ENCODE data around the gene COL4A4.

The COL4A4 gene

DNA sequence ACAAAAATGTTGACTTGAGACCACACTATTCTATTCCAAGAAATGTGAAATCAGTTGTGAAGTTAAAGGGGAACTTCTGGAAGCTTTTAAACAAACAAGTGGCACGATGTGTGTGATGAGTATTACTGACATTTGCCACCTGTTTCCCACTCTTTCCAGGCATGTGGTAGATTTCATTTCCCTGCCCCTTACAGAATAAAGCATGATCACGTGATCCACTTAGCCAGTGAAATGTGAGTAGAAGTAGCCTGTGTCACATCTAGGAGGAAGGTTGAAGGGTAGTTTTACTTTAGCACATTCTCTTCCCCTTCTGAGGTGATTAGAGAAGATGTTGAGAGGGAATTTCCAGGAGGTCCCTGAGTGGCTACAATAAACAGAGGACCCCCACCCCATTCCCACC, 3.8 kb downstream of the COL4A4 start:
- DNase-seq = no peak

DNA sequence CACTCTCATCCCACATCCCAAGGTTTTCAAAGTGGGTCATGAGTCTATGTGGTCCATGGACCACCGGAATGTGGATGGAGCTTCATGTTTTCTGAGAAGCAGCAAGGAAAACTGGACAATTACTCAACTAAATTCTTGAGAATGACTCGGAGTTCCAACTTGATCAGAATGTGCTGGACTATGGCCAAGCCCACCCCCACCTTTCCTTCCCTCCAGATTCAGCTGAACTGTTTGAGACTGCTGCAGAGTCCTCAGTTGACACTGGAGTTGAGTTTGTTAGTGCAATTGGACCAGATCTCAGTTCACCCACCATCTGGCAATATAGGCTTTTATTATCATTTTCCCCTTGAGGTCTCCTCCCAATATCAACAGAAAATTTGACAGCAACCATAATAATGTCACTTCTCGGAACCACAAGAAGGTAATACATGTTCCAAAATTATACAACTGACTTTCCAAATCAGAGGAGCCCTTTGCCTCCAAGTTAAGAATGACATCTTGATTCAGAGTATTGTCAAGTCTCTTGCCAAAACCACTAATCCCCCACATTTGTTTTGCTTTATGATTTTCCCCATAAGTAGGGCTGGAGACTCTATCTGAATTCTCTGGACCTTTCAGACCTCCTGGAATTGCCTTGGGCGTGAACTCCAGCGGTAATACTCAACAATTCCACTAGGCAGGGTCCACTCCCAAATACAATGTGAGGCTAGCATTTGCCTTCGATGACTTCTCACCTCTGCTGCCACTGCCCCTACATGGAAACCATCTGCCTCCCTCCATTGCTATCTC, 8.8 kb downstream of the COL4A4 start:
- DNase-seq = no peak

GRCh38 chr2:227153758-227154486, 10.1 kb downstream of the COL4A4 start:
- no peak for DNase-seq

GRCh38 chr2:227153307-227153706, 10.7 kb downstream of the COL4A4 start:
- no peak for DNase-seq

DNA sequence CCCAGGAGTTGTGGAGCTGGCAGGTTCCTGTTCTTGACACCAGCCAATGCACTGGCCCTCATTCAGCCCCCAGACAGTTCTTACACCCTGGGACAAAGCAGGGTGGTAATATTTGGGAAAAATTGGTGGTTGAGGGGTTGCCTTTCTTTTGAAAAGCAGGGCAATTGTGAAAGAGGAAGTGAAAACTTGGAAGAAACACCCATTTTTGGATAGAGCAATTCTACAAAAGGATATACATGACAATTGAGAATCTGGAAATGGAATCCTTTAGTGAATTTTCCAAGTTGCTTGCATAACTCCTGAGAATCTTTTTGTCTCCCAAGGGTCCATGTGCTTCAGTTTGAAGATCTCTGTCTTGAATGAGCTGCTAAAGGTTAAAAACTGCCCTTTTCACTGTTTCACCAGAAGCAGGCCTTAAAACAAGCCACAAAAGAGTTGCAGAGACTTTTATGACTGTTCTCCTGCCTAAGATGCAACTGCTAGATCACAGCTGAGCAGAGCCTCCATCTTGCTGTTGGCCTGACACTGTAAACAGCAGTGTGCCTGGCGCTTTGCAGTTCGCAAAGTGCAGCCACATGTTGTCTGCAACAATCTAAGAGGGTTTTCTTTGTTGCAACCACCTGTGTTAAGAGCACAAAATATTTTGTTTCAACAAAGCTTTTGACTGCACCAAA, 11.8 kb downstream of the COL4A4 start:
- no peak for DNase-seq

DNA sequence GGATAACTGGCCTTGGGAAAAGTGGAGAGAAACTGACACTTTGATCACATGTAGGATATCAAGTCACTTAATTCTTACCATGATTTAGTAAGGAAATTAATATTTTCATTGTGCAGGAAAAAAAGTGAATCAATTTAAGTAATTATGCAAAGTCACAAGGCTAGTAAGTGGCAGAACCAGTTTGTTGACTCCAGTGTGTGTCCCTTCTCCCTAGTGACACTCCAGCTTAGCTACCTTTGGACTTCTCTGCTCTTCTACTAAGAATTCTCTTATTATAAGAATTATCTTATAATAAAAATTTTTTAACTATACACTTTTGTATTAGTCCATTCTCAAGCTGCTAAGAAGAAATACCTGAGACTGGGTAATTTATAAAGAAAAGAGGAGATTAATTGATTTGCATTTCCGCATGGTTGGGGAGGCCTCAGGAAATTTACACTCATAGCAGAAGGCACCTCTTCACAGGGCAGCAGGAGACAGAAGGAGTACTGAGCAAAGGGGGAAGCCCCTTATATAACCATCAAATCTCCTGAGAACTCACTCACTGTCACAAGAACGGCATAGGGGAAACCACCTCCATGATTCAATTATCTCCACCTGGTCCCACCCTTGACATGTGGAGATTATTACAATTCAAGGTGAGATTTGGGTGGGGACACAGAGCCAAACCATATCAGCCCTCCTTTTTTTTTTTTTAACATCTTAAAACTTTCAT, 13.6 kb downstream of the COL4A4 start:
- no peak for DNase-seq

- DNase-seq = no peak
Measured at GRCh38 chr2:227148106-227148505, 15.9 kb downstream of the COL4A4 start.

DNA sequence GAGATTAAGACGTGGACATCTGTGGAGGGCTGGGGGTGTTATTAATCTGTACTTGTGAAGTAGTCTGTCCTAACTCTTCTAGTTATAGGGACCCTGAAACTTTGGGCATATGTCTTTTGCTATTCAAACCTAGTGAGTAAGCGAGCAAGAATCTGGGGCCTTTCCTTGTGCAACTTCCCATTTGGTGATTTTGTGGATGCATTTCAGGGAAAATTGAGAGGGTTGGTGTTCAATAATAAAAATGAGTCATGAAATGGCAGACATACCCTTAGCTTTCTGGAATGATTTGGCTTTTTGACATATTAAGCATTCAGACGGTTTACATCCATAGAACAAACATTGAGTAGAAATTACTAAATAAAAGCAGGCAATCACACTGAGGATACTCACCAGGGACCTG, 17.0 kb downstream of the COL4A4 start:
- no peak for DNase-seq

- no peak for DNase-seq
Measured at GRCh38 chr2:227146456-227146855, 17.5 kb downstream of the COL4A4 start.

- DNase-seq = no peak
Measured at GRCh38 chr2:227143895-227144294, 20.1 kb downstream of the COL4A4 start.

- DNase-seq = no peak
Measured at GRCh38 chr2:227141301-227141700, 22.7 kb downstream of the COL4A4 start.

DNA sequence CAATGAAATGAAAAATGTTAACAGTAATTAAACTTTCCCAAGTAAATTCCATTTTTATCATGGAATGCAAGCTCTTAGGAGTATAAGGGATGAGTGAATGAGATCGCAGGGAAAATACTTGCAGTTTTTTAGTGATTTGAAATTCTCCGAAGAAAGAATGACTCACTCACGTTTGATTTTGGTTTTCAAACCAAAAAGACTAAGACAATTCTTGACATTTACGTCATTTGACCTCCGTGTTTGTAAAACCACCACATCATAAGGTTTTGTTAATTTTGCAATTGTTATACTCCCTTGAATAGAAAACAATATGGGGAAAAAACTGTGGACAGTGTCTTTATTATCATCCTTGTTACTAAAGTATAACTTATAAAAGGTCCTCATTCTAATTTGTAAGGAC, 29.4 kb downstream of the COL4A4 start:
- DNase-seq = no peak

GRCh38 chr2:227132986-227133385, 31.0 kb downstream of the COL4A4 start:
- no peak for DNase-seq

DNA sequence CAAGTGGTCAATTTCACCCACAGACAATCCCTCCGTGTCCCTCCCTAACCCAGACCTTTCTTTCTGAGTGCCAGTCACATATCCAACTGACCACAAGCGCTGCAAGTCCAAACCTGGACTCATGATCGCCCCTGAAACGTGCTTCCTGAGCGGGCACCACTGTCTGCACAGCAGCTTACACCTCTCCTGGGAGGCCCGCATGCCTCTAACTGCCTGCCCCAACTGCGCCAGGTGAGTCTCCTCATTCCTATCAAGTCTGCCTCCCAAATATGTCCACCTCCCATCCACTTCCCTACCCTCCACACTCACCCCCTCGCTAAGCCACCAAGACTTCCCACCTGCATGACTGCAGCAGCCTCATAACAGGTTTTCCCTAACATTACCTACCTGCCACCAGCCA, 33.4 kb downstream of the COL4A4 start:
- DNase-seq = no peak

DNA sequence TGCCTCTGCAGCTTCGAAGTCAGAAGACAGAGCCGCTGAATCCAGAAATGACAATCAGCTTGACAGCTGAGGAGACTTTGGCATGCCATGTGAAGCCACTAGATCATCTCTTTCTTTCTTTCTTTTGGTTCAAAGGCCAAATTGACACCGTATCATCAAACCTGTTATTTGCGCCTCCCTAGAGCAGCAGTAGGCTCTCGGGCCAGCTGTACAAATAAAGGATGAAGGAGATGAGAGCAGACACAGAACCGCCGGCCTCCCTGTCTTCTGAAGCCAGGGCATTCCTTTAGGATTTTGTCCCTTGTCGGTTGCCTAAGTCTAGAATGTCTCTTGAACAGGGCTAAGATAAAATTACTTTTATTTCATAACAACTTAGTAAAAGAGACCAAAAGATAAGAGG, 36.8 kb downstream of the COL4A4 start:
- no peak for DNase-seq

GRCh38 chr2:227125506-227125905, 38.5 kb downstream of the COL4A4 start:
- no peak for DNase-seq

DNA sequence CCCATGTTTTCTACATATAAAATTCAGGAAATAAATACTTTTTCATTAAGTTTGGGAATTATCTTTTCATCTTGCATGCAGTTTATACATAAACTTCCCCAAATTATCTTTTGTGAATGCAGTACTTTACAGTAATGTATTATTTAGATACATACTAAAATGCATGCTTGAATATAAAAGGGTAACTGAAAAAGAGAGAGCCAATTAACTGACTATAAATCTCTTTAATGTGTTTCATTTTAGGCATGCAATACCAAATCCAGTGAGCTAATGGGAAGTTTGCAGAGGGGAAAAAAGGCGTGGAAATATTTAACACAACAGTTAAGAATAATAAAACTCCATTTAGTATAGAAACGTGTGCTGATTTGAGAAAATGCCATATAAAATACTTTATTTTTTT, 39.2 kb downstream of the COL4A4 start:
- no peak for DNase-seq

- no peak for DNase-seq
Measured at GRCh38 chr2:227123697-227124096, 40.3 kb downstream of the COL4A4 start.

DNA sequence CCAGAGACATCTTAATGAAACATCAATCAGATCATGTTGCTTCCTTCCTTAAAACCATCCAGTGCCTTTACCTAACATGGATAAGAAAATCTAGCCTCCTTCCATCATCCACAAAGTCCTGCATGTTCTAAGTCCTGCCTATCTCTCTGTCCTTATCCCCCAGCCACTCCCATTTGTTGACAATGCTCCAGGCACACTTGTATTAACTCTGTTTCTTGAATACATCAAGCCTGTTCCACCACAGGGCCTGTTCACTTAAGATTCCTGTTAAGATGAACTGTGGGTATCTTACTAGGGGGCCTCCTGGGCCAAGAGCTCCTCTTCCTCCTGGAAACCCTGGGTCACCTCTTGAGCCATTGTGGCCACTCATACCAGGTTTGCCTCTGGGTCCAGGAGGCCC, 45.7 kb downstream of the COL4A4 start:
- DNase-seq = no peak

DNA sequence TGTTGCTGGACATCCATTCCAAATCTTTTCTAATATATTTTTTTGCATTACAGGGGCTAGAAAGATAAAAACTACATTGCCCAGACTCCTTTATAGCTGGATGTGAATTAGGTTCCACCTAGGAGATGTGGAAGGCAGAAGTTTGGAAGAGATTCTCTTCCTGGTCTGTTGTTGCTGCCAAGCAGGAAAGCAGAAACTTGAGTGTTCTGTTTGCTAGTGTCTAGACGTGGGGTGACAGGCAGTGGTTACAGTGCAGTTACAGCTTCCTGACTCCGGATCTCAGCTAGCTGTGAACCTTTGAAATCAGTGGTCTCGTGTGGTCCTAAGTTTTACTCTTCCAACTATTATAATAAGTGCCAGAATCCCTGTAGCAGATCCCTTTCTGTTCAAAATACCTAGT, 46.2 kb downstream of the COL4A4 start:
- DNase-seq = no peak

DNA sequence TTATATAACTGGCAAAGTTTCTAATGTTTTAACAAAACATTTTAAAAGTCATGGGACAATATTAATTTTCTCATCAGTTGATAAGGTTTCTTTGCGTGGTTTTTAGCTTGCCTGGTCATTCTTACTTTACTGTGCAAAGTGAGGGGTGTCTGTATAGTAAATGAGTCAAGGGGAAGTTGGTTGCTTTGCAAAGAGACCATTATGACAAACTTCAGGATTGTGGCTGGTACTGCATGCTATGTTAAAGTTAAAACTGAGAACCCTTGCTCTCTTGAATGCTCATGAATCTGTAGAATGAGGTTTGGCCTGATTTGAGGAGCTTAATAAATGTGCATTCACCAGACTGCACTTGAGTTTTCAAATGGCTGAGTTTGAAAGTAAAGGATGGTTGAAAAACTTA, 47.0 kb downstream of the COL4A4 start:
- no peak for DNase-seq

DNA sequence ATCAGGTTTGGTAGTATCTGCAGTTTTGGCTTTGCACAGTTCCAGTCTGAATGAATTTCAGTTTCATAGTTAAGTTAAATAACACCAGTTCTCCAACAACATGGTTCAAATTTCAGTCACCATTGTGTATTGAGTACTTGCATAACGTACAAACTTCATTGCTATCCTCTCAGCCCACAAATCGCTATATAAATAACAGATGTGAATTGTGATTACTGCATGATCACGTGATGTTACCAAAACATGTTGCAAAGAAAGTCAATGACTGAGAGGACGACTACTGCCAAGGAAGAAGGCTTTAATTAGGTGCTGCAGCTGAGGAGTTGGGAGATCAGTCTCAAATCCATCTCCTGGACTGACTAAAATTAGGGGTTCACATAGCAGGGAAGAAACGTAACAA, 48.2 kb downstream of the COL4A4 start:
- DNase-seq = no peak
